Activated CD4-positive, alpha-beta T cell treated with anti-CD3 and anti-CD28 coated beads, Interleukin-2, amount 50 U/mL, for 4 hours (primary cell): ENCODE measurements around the gene MYH9.
"Not testable (repeated sequence)": the region's sequence is repeated elsewhere in the genome, so short reads cannot be mapped to it uniquely, and the experiment has no call there.

Experiments used
- DNase-seq, 2 experiments: peaks; one replicate each; pipeline ENCODE4 v3.0.0-alpha.2; 2020

MYH9 gene

GRCh38 chr22:36413022-36413775 is 25.4 kb upstream of the MYH9 start:
- DNase-seq: no peak

- peak in 1 of 2 experiments; percentile 30 for DNase-seq
Measured at GRCh38 chr22:36411589-36412258, 24.0 kb upstream of the MYH9 start.

GRCh38 chr22:36409911-36410756 is 22.4 kb upstream of the MYH9 start:
- peak; percentile 51 to 58 for DNase-seq

GRCh38 chr22:36409554-36409910 is 21.8 kb upstream of the MYH9 start:
- DNase-seq: not testable (repeated sequence)

GRCh38 chr22:36409056-36409455 is 21.3 kb upstream of the MYH9 start:
- DNase-seq: no peak

- DNase-seq: no peak
Measured at GRCh38 chr22:36406721-36407120, 19.0 kb upstream of the MYH9 start.

DNA sequence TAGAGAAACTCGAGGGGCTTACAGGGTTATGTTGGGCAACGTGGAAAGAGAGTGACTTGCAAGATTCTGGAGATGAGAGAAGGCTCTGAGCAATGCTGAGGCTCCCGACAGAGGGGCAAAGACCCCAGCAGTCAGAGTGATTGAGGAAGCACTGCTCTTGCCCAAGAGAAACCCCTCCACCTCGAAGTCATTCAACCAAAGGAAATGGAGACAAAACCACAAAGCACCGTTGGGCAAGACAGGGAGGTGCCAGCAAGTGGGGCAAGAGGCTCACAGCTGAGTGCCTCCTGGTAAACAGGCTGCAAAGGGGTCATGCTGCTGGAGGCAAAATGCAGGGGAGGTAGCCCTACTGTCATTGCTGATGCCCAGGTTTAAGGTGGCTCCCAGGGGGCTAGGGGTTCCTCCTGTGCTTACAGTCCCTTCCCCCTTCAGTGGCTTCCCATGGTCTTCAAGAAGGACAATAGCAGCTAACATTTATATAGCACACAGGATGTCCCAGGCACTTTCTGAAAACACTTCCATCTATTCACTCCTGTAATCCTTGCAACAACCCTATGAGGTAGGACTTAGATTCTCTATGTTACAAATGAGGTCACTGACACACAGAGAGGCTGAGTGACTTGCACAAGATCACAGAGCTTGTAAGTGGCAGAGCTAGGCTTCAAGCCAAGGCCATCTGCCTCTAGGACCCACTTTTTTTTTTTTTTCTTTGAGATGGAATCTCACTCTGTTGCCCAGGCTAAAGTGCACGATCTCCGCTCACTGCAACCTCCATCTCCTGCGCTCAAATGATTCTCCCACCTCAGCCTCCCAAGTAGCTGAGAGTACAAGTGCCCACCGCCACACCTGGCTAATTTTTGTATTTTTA is 18.1 kb upstream of the MYH9 start:
- no peak for DNase-seq

GRCh38 chr22:36405221-36405661 is 17.5 kb upstream of the MYH9 start:
- DNase-seq: no peak

GRCh38 chr22:36404446-36404845 is 16.7 kb upstream of the MYH9 start:
- DNase-seq: no peak

- DNase-seq: no peak
Measured at GRCh38 chr22:36399472-36399778, 11.7 kb upstream of the MYH9 start.

DNA sequence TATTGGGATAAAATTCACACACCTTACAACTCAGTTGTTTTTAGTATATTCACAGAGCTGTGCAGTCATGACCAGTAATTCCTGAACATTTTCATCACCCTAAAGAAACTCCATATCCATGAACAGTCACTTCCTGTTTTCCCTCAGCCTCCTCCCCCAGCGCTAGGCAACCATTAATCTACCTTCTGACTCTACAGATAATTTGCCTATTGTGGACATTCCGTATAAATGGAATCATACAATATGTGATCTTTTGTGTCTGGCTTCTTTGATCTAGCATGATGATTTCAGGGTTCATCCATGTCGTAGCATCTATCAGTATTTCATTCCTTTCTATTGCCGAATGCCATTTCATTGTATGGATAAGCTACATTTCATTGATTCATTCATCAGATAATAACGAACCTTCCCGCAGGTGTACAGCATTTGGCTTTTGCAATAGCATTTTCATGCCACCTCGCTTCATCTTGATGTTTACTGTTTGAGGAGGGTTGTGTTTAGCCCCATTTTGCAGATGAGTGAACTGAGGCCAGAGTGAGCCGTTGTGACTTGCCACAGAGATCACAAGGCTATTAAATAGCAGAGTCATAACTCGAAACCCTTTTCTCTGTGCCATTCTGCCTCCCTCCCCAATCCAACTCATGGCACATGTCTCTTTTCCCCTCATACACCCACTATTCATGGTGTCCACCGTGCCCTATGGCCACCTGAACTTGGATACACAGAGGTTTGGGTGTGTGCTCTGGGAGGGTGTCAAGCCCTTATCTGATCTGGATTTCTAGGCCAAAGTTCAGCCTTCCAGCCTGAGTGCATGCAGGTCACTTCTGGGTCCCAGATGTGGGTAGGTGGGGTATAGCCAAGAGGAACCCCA is 11.1 kb upstream of the MYH9 start:
- no peak for DNase-seq

GRCh38 chr22:36397131-36398093 is 9.6 kb upstream of the MYH9 start:
- no peak for DNase-seq

GRCh38 chr22:36395915-36396314 is 8.1 kb upstream of the MYH9 start:
- DNase-seq: no peak

- DNase-seq: no peak
Measured at GRCh38 chr22:36395055-36395849, 7.5 kb upstream of the MYH9 start.

- DNase-seq: no peak
Measured at GRCh38 chr22:36391638-36392037, 3.9 kb upstream of the MYH9 start.

DNA sequence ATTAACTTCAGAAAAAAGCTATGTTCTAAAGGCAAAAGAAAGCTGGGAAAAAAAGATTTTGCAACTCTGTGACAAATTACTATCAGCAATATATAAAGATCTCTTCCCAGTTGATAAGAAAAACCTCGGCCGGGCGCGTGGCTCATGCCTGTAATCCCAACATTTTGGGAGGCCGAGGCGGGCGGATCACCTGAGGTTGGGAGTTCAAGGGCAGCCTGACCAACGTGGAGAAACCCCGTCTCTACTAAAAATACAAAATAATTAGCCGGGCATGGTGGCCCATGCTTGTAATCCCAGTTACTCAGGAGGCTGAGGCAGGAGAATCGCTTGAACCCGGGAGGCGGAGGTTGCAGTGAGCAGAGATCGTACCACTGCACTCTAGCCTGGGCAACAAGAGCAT is 1.4 kb upstream of the MYH9 start:
- not testable (repeated sequence) for DNase-seq

GRCh38 chr22:36387709-36387958 is 133 bp downstream of the MYH9 start:
- no peak for DNase-seq

DNA sequence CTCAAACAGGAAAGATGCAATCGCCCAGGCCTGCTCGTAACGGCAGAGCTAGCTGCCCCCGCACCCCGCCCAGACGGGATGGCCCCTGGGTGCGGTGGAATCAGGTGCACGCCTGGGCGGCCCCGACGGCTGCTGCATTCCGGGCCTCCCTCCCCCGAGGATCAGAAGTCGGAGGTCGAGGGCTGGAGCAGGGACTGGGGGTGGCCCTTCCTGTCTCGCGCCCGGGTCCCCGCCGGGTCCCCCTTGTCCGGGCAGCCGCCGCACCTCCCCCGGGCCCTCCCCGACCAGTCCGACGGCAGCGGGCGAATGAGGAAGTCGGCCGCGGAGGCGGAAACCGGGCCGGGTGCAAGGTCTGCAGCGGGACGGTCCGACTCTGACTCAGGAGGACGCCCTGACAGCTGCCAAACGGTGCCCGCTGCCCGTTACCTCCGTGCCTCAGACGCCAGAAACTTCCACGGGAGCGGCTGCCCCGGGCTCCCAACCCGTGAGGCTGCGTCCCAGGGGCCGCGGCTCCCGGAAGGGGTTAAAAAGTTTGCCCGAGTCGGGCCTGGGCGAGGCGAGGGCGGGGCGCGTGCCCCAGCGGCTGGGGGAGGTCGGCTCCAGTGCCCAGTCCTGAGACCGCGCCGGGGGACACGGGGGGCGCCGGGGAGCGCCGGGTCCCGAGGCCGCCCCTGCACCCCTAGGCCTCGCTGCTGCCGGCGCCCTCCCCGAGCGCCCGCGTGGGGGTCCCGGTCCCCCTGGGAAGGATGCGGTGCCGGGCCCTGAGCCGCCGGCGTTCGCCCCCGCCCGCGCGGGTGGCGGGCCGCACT is 663 bp downstream of the MYH9 start:
- DNase-seq: peak in 1 of 2 experiments; percentile 31

DNA sequence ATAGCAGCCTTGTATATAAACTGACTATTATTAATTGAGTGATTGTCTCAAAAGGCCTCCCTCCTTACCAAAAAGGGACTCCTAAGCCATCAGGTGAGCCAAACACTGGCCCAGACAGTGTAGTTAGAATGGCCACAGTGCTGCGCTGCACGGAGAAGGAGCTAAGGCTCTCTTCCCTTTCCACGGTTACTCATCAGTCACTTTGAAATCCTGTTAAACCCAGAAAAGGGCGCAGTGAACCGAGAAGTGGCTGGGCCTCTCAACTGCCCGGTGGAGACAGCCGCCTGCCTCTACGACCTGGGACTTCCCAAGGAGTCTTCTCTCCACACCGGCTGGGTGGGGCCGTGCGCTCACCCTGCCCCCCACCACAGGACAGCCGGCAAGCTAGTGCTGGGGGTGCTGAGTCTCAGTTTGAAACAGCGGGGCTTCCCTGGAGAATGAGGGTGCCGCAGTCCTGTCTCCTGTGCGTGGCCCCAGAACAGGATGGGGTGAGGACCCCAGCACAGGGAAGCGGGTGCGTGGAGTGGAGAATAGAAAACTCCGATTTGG is 1.3 kb downstream of the MYH9 start:
- DNase-seq: no peak
